Nephron (organoid): ENCODE measurements around the gene KLF11.

Experiments
- H3K27ac Mint-ChIP-seq, 3 experiments: 2 replicates each; pipeline ENCODE4 v1.8.0; 2020; ENCODE audit warnings: mixed read lengths in 3 of 3, mild to moderate bottlenecking in 2 of 3, moderate library complexity in 1 of 3
- H3K27me3 Mint-ChIP-seq: 2 replicates; pipeline ENCODE4 v1.8.0; 2021; ENCODE audit warnings: low read depth, mild to moderate bottlenecking, moderate library complexity, mixed read lengths
- H3K36me3 Mint-ChIP-seq: 2 replicates; pipeline ENCODE4 v1.8.0; 2020; ENCODE audit warnings: low read depth, mixed read lengths
- H3K4me1 Mint-ChIP-seq: 2 replicates; pipeline ENCODE4 v1.8.0; 2020; ENCODE audit warnings: mixed read lengths
- H3K4me3 Mint-ChIP-seq, 3 experiments: 2 replicates each; pipeline ENCODE4 v1.8.0; 2020; ENCODE audit warnings: mild to moderate bottlenecking in 3 of 3, mixed read lengths in 3 of 3, moderate library complexity in 2 of 3
- H3K9me3 Mint-ChIP-seq: 2 replicates; pipeline ENCODE4 v1.8.0; 2020; ENCODE audit warnings: mixed read lengths
- CTCF ChIP-seq, 3 experiments: fragments of 200-600 bp; sonication (generic); IDR thresholded peaks; one replicate each; pipeline ENCODE4 v1.5.0; 2021; ENCODE audit warnings: antibody characterized with exemption in 3 of 3; ENCODE audit not compliant: unreplicated experiment in 3 of 3

KLF11 gene

GRCh38 chr2:10054976-10055375 is 11.6 kb downstream of the KLF11 start:
- Mint-ChIP-seq H3K36me3 (peaks cover 41% of the 10 kb centered on the region), H3K27me3 (no peaks in the 10 kb centered on the region), H3K4me1 (peaks cover 32% of the 10 kb centered on the region), H3K4me3 (no peak overlapping the region), H3K9me3 (no peaks in the 10 kb centered on the region), H3K27ac (peak overlapping the region in 2 of 3 experiments; percentile 37 to 55)
- no peak for TF ChIP-seq CTCF (IDR thresholded peaks at IDR 0.05; ENCODE audit: unreplicated experiment in 3 of 3)

GRCh38 chr2:10056439-10056838 is 13.1 kb downstream of the KLF11 start:
- peaks cover 32% of the 10 kb centered on the region for H3K4me1 Mint-ChIP-seq
- no peak overlapping the region for H3K4me3 Mint-ChIP-seq
- H3K9me3 Mint-ChIP-seq: no peaks in the 10 kb centered on the region
- H3K36me3 Mint-ChIP-seq: peaks cover 40% of the 10 kb centered on the region
- H3K27ac Mint-ChIP-seq: peak overlapping the region; percentile 43 to 89 (median 86)
- no peaks in the 10 kb centered on the region for H3K27me3 Mint-ChIP-seq
- no peak for TF ChIP-seq CTCF (IDR thresholded peaks at IDR 0.05; ENCODE audit: unreplicated experiment in 3 of 3)

DNA sequence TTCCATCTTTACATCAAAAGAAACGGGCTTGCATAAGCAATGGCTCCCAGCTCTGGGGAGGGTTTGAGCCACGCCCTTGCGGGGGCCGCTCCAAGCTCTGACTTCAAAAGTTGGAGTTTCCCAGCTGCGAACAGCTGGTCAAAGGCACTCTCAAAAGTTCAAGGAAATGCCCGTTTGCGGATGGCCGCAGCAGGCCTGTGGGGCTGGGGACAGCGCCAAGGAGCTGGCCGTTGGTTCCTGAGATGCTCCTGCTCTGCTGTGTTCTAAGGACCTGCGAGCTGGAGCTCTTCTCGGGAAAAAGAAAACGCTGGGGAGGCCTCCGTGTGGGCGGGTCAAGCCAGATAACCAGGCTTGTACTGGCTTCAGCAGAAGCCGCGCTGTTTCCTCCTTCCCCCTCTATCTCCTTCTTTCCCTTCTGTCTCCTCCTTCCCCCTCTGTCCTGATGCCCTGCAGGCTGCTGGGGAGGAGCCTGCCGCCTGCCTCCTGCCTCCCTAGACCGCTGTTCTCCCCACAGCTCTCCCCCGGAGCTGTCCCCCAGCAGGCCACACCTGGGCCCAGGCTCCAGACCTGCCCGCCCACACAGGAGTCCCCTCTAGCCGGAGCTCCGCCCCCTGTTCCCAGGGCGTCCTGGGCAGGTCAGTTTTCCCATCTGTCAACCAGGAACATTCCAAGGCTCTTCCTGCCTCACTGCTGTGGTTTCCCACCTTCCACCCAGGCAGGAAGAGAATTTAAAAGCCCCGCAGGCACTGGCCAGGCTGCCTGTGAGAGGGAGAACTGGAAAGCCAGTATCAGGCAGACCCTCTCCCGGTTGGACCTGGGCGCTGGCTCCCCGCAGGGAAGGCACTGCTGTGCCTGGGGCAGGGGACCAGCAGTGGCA is 14.1 kb downstream of the KLF11 start:
- Mint-ChIP-seq H3K4me1 (peaks cover 32% of the 10 kb centered on the region), H3K4me3 (peak overlapping the region; percentile 65 to 75 (median 70)), H3K9me3 (no peaks in the 10 kb centered on the region), H3K27ac (peak overlapping the region; percentile 55 to 89 (median 86)), H3K27me3 (no peaks in the 10 kb centered on the region), H3K36me3 (peaks cover 33% of the 10 kb centered on the region)
- no peak for TF ChIP-seq CTCF (IDR thresholded peaks at IDR 0.05; ENCODE audit: unreplicated experiment in 3 of 3)

DNA sequence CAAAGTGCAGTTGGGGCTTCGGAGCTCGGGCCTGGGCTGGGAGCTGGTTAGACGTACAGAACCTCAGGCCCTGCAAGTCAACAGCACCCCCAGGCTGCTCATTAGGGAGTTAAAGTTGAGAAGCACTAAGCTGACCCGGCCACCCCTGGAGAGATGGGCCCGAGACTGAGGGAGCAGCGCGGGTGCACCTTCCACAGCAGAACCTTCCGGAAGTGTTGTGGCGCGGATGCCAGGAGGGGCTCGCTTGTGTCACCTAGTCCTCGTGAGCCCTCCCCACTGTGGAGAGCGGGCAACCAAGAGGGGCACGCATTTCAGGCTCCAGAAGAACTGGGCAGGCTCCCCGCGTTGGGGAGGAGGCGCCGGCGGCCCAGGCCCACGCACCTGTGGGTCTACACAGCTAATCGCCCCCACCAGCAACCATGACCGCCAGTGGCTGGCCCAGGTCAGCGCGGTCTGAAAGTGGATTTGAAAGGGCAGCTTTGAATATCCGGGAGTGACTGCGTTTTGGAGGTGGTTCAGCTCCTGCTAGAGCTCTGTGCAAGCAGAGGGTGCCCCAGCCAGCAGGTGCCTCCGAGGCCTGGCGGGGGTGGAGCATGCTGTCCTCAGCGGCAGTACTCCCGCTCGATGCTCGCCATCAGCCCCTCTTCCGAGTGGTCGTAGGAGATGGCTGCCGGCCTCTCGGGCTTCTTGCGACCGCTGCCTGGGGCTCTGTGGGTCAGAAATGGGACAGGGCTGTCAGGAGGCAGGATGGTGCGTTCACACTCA is 15.1 kb downstream of the KLF11 start:
- H3K27ac Mint-ChIP-seq: peak overlapping the region in 1 of 3 experiments; percentile 55
- TF ChIP-seq CTCF (IDR thresholded peaks at IDR 0.05; ENCODE audit: unreplicated experiment in 3 of 3): no peak
- H3K9me3 Mint-ChIP-seq: no peaks in the 10 kb centered on the region
- H3K4me3 Mint-ChIP-seq: no peak overlapping the region
- H3K36me3 Mint-ChIP-seq: peaks cover 28% of the 10 kb centered on the region
- H3K27me3 Mint-ChIP-seq: no peaks in the 10 kb centered on the region
- peaks cover 25% of the 10 kb centered on the region for H3K4me1 Mint-ChIP-seq

GRCh38 chr2:10059016-10059351 is 15.6 kb downstream of the KLF11 start:
- Mint-ChIP-seq H3K27ac (peak overlapping the region in 1 of 3 experiments; percentile 48), H3K27me3 (no peaks in the 10 kb centered on the region)

More at GRCh38 chr2:10059016-10059351, 15.6 kb downstream of the KLF11 start:
- Mint-ChIP-seq H3K36me3 (peaks cover 22% of the 10 kb centered on the region), H3K9me3 (no peaks in the 10 kb centered on the region), H3K4me3 (no peak overlapping the region), H3K4me1 (peaks cover 23% of the 10 kb centered on the region)
- TF ChIP-seq CTCF (IDR thresholded peaks at IDR 0.05; ENCODE audit: unreplicated experiment in 3 of 3): no peak
